IPS-NIHi7 (cell line): Measurements from ENCODE around the gene RHOBTB3.

Source experiments
- DNase-seq: peaks from one replicate; pipeline ENCODE4 v3.0.0; 2012; ENCODE audit warnings: mixed read lengths; ENCODE audit errors: extremely low spot score

The RHOBTB3 gene

DNA sequence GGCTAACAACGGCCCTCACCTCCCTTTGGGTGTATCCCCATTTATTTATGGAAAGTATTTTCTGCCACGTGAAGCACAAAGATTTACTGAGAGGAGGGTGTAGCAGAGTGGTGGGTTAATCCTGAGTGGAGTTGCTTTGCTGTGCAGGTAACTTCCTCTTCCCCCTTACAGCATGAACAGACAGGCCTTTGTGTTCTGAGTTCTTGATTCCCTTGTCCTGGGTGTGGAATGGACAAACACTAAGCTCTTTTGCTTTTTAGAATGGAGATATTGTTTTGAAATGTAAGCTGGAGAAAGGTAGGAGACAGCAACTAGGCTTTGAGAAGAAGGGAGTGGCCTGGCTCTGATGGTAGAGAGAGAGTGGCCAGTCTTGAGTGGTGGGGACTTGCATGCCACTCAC is 108.5 kb downstream of the RHOBTB3 start:
- DNase-seq, result no peak

DNA sequence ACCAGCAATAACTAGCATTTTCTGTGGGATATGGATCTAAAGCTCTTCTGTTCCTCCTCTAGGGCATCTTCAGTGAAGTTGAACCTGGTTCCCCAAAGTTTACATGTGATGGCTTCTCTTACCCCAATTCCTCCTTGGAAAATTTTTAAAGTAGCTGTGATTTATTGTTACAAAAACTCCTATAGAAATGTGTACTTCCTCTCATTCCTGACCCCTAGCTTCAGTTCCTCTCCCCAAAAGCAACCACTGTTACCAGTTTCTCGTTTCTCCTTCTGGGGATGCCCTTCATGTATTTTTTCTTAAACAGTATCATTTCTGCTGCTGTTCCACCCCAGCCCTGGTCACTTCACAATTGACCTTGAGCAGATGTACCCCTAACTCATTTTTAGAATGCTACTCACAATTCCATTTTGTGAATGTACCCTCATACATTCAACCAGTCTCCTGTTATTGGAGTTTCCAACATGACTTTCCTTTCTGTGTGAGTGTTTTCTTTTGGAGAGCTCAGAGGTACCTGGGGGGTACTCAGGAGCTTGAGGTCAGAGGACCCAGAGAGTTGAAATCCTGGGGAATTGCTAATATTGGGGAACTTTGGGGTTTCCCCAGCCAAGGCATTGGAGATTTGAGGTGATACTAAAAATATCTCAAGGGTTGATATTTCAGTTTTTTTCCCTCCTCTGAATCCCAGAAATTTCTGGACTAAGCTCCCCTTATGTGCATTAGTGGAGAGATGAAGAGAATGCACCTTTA is 110.0 kb downstream of the RHOBTB3 start:
- no peak for DNase-seq

DNA sequence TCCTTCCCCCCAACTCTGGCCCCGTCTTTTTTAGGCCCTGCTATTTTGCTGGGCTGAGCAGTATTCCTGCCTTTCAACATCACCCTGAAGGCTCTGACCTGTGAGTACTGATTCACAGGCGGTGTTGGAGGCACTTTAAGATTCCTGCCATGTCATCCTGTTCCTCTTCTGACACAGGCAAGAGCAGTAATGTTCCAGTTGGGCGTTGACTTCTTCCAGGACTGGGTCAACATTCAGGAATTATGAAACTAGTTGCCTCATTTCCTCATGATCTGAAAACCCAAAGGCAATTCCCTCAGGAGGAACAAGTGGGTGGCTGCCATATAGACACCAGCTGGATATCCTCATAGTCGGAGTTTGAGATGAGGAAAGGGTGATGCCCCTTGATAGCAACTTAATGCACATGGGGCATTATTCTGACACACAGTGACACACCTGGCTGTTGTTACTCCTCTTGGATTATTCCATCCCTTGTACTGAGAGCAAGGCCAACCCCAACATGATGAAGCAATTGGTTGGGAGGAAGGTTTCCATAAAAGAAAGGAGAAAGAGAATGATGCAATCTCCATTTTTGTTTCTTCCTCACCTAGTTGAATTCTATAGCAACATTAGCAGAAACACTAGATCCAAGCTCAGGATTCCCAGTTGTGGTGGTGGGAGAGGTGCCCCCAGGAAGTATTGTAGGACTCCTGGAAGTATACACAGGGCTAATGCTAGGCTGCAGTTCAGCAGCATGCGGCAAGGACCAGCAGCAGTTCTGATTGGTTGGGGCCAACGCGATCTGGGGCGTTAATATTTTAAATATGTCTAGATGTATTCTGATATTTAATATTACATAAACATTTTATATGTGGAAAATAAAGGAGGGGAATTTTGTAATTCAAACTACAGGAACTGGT is 111.0 kb downstream of the RHOBTB3 start:
- DNase-seq, result no peak

DNA sequence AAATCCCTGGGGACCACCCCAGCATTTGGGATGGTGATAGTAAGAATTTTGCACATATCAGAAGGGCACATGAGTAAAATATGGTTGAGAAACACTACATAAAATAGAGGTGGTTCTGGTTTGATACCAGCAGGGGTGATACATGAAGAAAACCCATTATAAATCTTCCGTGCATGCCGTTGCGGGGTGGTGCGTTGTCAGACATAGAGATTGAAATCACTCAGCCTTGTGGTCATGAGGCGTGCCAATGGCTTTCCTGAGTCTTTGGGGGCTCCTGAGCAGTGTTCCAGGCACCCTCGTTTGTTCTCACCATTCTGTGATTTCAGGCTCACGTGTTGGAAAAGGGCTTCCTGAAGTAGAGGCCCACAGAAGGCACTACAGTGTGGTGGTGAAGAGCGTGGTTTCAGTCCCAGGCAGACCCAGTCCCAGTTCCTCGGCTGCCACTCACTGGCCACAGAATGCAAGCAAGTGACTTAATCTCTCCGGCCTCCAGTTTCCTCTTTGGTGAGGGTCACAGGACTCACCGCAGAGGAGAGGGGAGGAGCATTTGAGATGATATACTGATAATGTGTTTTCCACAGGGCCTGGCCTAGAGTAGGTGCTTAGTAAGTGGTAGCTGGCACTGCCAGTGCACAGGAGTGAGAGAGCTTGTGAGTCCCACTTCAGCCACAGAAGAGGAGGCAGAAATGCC is 111.9 kb downstream of the RHOBTB3 start:
- DNase-seq, result peak; percentile 38

DNA sequence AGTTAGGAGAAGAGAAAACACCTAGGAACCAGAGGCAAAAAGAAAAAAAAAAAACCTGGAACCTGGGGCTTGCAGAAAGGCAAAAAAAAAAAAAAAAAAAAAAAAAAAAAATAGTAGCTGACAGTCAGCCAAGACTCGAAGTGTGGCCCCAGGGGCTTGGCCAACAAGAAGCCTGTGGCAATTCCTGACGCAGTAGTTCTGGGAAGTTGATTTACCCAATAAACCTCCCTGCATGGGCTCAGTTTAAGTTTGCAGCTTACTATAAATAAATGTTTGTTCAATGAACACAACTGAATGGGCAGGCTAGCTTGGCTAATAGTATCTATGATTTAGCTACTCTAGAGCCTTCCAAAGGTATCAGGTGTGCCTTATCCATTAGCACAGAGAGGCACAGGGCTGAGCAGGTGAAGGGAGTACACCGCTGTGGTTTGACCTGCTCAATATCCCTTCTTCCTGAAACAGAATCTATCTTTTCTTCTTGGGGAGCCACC is 112.6 kb downstream of the RHOBTB3 start:
- DNase-seq, result no peak

DNA sequence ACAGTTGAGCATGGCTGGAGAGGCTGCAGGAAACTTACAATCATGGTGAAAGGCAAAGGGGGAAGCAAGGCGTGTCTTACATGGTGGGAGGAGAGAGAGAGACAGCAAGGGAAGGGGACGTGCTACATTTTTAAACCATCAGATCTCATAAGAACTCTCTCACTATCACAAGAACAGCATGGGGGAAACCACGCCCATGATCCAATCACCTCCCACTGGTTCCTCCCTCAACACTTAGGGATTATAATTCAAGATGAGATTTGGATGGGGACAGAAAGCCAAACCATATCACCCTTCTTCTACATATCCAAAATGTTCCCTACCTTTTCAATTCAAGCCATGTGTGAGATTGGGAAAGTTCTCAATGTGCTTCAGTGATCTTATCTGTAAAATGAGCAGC is 114.3 kb downstream of the RHOBTB3 start:
- DNase-seq, result no peak
